Measurements from ENCODE around the gene OPRM1.
"Not testable (repeated sequence)": the region's sequence is repeated elsewhere in the genome, so short reads cannot be mapped to it uniquely, and the experiment has no call there.

The OPRM1 gene

GRCh38 chr6:154039231-154039842 is at the start of gene OPRM1:
Gene OPRM1 (plus strand): TSS chr6:154039240. CDS start chr6:154039545, 305 bp downstream.
- intact Hi-C loops (cut with DNase I): no loop called here
- DNase-seq: peak; percentile 14 to 89 (median 36)

GRCh38 chr6:153989989-153990388 is 49.1 kb upstream of the OPRM1 start:
- intact Hi-C loops (cut with DNase I): no loop called here
- no peak for DNase-seq

DNA sequence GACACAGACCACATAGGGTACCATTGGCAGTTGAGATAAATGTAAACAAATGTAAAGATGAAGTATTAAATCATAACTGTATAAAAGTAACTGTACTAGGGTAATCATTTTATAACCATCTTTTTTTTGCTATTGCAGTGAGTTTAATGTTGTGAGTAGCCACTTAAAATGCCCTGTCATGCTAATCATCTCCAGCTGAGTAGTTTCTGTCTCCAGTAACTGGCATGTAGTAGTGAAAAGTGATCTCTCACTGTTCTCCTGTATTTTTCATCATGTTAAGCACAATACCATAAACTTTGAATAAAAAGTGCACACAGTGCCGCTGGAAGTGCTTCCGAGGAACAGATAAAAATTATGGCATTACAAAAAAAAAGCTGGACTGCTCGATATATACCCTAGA is 45.0 kb upstream of the OPRM1 start:
- DNase-seq: no peak
- intact Hi-C loops (cut with DNase I): no loop called here

DNA sequence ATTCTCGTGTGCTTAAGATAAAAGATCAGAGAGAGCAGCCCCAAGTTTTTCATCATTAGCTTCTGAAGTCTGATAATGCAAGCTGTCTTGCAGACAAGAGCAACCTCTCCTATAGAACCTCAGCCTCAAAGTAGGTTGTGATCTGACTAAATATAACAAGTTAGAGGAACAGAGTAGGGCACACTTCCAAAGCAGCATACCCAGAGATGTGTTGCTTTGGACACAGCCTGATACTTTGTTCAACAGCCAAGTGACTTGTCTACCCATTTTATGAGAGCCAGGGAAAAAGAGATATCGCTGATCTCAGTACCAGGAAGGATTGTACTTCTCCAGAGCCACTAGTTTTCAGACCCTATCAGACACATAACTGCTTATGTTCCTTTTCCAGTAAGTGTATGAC is 44.2 kb upstream of the OPRM1 start:
- DNase-seq: no peak
- intact Hi-C loops (cut with DNase I): no loop called here

DNA sequence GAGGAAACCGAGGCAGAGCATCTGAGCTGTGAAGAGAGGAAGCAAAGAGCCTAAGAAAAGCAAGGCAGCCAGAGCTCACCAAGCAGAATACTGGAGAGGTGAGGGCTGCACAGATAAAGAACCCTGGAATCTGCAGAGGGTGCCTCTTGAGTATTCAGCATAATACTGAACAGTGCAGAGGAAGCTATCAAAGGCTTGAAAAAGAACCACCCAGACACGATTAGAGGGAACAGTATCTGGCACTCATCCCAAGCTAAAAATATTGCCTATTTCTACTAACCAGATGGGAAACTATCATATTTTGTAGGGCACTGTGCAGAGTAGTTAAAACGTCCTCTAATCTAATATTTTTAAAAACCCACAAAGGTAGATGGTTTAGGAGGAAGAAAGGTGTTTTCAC is 41.8 kb upstream of the OPRM1 start:
- no peak for DNase-seq
- intact Hi-C loops (cut with DNase I): no loop called here

DNA sequence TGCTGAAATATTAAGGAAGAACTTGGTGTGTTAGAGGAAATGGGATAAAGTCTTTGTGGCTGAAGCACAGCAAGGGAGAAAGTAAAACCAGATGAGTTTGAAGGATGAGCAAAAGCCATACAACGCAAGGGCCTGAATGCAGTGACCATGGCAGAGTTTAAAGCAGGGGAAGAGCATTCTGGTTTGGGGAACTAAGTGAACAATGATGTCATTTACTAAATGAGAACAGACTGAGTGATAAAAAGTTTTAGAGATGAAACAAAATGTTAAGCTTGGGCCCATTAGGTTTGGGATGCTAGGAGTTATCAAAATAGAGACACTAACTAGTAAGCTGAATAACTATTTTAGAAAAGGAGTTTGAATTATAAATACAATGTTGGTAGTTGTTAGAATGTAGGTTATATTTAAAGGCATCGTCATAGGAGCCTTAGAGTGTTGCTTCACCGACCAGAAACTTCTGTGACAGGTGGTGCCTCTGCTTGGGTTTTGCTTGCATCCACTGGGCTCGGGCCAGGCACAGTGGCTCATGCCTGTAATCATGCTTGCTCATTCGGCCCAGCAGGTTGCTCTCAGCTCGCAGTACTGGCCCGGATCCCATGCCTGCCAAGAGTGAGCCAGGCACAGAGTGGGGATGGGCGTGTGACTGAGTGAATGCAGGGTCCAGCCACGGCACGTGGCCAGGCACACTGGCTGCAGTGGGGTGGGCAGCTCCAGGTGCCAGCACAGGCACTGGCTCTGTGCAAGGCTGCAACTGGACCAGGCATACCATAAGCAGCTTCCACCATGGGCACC is 37.4 kb upstream of the OPRM1 start:
- intact Hi-C loops (cut with DNase I): no loop called here
- no peak for DNase-seq

DNA sequence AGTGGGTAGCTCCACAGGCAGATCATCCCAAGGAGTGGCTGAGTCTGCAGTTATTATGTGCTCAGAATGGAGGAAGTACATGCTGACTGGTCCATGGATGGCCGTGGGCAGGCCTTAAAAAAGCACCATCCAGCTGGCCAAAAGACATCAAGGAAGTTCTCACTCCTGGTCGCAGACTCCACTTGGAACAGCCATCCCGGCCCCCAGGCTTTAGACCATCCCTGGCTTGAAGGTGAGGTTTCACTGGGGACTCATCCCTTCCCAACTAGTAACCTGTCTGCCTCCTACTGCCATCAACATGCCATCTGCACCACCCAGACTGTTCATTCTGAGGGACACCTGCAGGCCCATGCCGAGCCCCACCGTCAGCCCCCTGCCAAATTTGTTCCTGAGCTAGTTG is 36.1 kb upstream of the OPRM1 start:
- intact Hi-C loops (cut with DNase I): no loop called here
- DNase-seq: peak in 1 of 10 donors; percentile 41

DNA sequence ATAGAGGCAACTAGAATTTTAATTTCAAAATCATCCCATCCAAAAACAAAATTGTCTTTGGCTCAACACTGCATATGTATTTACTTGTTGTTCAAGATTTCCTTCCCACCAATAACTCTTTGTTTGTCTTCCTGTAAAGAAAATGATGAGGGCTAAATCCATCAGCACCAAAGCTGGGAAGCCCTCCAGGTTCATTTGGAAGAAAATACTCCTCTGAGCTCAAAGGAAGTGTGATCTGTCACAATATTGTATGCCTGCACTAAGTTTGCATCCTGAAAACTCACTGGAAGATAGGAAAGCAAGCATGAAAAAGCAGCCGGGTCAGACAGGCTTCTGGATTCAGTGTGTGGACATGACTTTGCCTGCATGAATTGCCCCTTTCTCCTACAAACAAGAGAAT is 28.7 kb upstream of the OPRM1 start:
- intact Hi-C loops (cut with DNase I): no loop called here
- DNase-seq: no peak

DNA sequence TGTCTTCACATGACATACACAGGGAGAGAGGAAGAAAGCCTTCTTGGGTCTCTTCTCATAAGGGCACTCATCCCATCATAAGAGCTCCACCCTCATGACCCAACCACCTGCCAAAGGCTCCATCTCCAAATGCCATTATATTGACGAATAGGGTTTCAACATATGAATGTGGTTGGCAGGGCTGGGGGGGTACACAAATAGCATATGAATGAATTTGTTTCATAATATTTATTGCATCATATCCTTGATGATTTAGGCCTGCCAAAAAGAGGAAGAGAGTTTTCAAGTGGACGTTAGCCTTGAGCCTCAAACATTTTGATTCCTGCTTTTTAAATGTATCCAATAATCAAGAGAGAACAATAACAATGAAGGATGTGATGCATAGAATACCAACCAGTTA is 26.2 kb upstream of the OPRM1 start:
- intact Hi-C loops (cut with DNase I): no loop called here
- DNase-seq: no peak

- DNase-seq: no peak
- intact Hi-C loops (cut with DNase I): no loop called here
These were observed 21.3 kb upstream of the OPRM1 start for GRCh38 chr6:154017786-154018185.

- no peak for DNase-seq
- intact Hi-C loops (cut with DNase I): no loop called here
These were observed 8.4 kb upstream of the OPRM1 start for GRCh38 chr6:154030646-154031045.

GRCh38 chr6:154041001-154041400 is 2.0 kb downstream of the OPRM1 start:
- DNase-seq: no peak
- intact Hi-C loops (cut with DNase I): no loop called here

- no peak for DNase-seq
- intact Hi-C loops (cut with DNase I): no loop called here
These were observed 14.1 kb downstream of the OPRM1 start for GRCh38 chr6:154053141-154053540.

GRCh38 chr6:154056536-154056935 is 17.5 kb downstream of the OPRM1 start:
- intact Hi-C loops (cut with DNase I): no loop called here

GRCh38 chr6:154057098-154057497 is 18.1 kb downstream of the OPRM1 start:
- intact Hi-C loops (cut with DNase I): no loop called here
- no peak for DNase-seq

More at GRCh38 chr6:154056536-154056935, 17.5 kb downstream of the OPRM1 start:
- no peak for DNase-seq

DNA sequence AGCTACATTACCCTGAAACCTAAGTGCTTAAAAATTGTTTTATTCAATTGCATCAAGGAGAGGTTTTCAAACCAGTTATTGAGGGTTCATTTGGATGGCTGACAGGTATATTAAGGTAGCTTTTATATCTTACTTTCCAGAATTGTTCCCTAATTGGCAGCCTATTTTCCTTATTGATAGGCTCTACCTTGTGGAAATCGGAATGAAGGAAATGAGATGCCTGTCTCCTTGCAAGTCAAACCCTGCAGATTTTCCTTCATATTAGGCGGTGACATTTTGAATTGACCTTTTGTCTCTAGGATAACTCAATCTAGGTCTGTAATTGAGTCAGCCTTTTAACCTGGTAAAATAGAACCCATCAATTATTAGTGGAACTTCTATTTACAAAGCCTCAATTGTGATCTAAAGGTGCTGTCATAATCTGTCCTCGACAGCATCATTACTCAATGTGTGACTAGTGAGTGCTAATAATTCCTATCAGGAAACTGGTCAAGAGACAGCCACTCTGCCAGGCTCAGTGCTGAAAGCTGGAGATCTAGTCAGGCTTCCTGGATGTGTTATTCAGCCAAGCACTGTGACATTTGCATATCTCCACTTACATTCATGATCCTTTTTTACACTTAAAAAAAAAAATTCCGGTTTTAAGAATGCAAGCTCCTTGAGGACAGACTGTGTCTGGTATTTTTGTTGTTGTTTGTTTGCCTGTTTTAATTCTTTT is 20.1 kb downstream of the OPRM1 start:
- intact Hi-C loops (cut with DNase I): no loop called here
- no peak for DNase-seq

DNA sequence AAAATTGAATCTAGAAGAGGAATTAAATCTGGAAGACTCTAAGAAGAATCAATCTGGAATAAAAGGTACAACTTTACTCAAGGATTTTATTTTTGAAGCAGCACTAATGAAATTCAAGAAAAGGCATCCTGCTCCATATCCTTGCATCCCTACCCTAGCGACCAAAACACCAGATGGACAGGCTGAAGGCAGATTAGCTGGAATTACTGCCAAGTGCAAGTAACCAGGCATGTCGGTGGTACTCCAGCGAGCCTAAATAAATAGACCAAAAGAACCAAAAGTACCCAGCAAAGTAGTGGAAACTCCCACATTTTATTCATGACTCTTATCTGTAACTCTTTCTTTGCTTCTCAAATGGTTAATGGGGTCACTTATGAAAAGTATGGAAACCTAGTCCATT is 21.0 kb downstream of the OPRM1 start:
- DNase-seq: no peak
- intact Hi-C loops (cut with DNase I): no loop called here

DNA sequence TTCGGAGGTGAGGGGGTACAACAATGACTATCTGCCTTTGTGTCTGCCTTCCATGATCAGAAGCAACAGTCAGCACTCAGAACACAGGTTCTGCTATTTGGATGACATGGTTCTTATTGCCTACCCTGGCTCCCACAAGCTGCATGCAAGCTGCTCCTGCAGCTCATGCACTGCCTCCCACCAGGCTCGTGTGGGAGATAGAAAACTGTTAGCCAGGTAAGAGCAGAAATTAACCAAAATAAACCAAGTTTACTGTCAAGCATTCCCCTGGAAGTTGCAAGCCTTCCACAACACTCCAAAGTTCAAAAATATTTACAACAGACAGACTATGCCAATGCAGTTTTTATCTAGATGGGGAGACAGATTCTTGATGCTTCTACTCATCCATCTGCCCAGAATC is 31.0 kb downstream of the OPRM1 start:
- intact Hi-C loops (cut with DNase I): no loop called here
- no peak for DNase-seq

- DNase-seq: no peak
- intact Hi-C loops (cut with DNase I): no loop called here
These were observed 31.6 kb downstream of the OPRM1 start for GRCh38 chr6:154070657-154071056.

GRCh38 chr6:154071236-154071635 is 32.2 kb downstream of the OPRM1 start:
- intact Hi-C loops (cut with DNase I): no loop called here
- DNase-seq: no peak

GRCh38 chr6:154071711-154072110 is 32.7 kb downstream of the OPRM1 start:
- intact Hi-C loops (cut with DNase I): no loop called here
- DNase-seq: no peak

GRCh38 chr6:154078596-154078995 is 39.6 kb downstream of the OPRM1 start:
- intact Hi-C loops (cut with DNase I); DNase-seq: not testable (repeated sequence)

Data from posterior cingulate gyrus (tissue), 11 donors.